AG08396 (cell line): Measurements from ENCODE around the gene RCVRN.

ENCODE experiments used
- DNase-seq: peaks from one replicate; pipeline ENCODE4 v3.0.0; 2012; ENCODE audit warnings: low spot score, mixed read lengths

The RCVRN gene

GRCh38 chr17:9905078-9905415, at the start of gene RCVRN:
Gene RCVRN, minus strand, starts transcription at chr17:9905271. Its CDS starts 91 bp downstream, at chr17:9905180.
- DNase-seq, result no peak

GRCh38 chr17:9953492-9953891, 48.4 kb upstream of the RCVRN start:
- DNase-seq, result no peak

GRCh38 chr17:9951803-9952202, 46.7 kb upstream of the RCVRN start:
- no peak for DNase-seq

GRCh38 chr17:9948928-9949327, 43.9 kb upstream of the RCVRN start:
- no peak for DNase-seq

GRCh38 chr17:9944704-9945103, 39.6 kb upstream of the RCVRN start:
- DNase-seq, result no peak

- no peak for DNase-seq
Measured at GRCh38 chr17:9943343-9943742, 38.3 kb upstream of the RCVRN start.

- DNase-seq, result no peak
Measured at GRCh38 chr17:9942885-9943284, 37.8 kb upstream of the RCVRN start.

- no peak for DNase-seq
Measured at GRCh38 chr17:9941305-9941704, 36.2 kb upstream of the RCVRN start.

- DNase-seq, result no peak
Measured at GRCh38 chr17:9940841-9941240, 35.8 kb upstream of the RCVRN start.

GRCh38 chr17:9938764-9939163, 33.7 kb upstream of the RCVRN start:
- DNase-seq, result no peak

- no peak for DNase-seq
Measured at GRCh38 chr17:9937901-9938300, 32.8 kb upstream of the RCVRN start.

- DNase-seq, result no peak
Measured at GRCh38 chr17:9937241-9937761, 32.2 kb upstream of the RCVRN start.

GRCh38 chr17:9936095-9936494, 31.0 kb upstream of the RCVRN start:
- no peak for DNase-seq

GRCh38 chr17:9935408-9935807, 30.3 kb upstream of the RCVRN start:
- no peak for DNase-seq

- no peak for DNase-seq
Measured at GRCh38 chr17:9934331-9934730, 29.3 kb upstream of the RCVRN start.

- no peak for DNase-seq
Measured at GRCh38 chr17:9932491-9932890, 27.4 kb upstream of the RCVRN start.

- no peak for DNase-seq
Measured at GRCh38 chr17:9931144-9931741, 26.2 kb upstream of the RCVRN start.

GRCh38 chr17:9929871-9930270, 24.8 kb upstream of the RCVRN start:
- no peak for DNase-seq

GRCh38 chr17:9928601-9929333, 23.7 kb upstream of the RCVRN start:
- DNase-seq, result peak; percentile 39

GRCh38 chr17:9926150-9926804, 21.2 kb upstream of the RCVRN start:
- no peak for DNase-seq

- no peak for DNase-seq
Measured at GRCh38 chr17:9925457-9925856, 20.4 kb upstream of the RCVRN start.

- peak; percentile 68 for DNase-seq
Measured at GRCh38 chr17:9924735-9925191, 19.7 kb upstream of the RCVRN start.
